H1 (cell line): ENCODE results near the gene LSM11.

Experiments used
- ATF2 ChIP-seq: IDR thresholded peaks from 2 replicates; pipeline ENCODE4 v1.6.1; 2012; ENCODE audit warnings: low read length, inconsistent platforms
- ATF3 ChIP-seq: IDR thresholded peaks from 2 replicates; pipeline ENCODE4 v1.6.1; 2011; ENCODE audit warnings: low read depth, mild to moderate bottlenecking, low read length; ENCODE audit not compliant: insufficient read depth
- CEBPB ChIP-seq: IDR thresholded peaks from 2 replicates; pipeline ENCODE4 v1.6.1; 2012; ENCODE audit warnings: low read depth, low read length
- CHD7 ChIP-seq: fragments of 300-600 bp; sonication (generic); IDR thresholded peaks from 2 replicates; pipeline ENCODE4 v1.7.1; 2012; ENCODE audit warnings: low read length, moderate library complexity, mild to moderate bottlenecking, inconsistent platforms; ENCODE audit not compliant: insufficient replicate concordance
- CTCF ChIP-seq, 3 experiments: IDR thresholded peaks; 1 replicate in 2 of 3; 2 replicates in 1 of 3; pipeline versions ENCODE4 v1.5.1 to v1.6.1; 2011; ENCODE audit warnings: low read length in 3 of 3, mild to moderate bottlenecking in 3 of 3, inconsistent platforms in 2 of 3, low read depth in 1 of 3, moderate library complexity in 1 of 3; ENCODE audit not compliant: insufficient read depth in 1 of 3; ENCODE audit errors: control extremely low read depth in 1 of 3
- EZH2 ChIP-seq: fragments of 200-600 bp; sonication (generic); IDR thresholded peaks from 2 replicates; pipeline ENCODE4 v1.7.1; 2012; ENCODE audit warnings: low read depth, mild to moderate bottlenecking, moderate library complexity, low read length, inconsistent platforms; ENCODE audit not compliant: severe bottlenecking
- MAFK ChIP-seq: IDR thresholded peaks from 2 replicates; pipeline ENCODE4 v1.6.1; 2012; ENCODE audit warnings: low read depth, mild to moderate bottlenecking, improper control_type of control experiment, low read length
- POLR2A ChIP-seq, 2 experiments: IDR thresholded peaks; 1 replicate in 1 of 2; 2 replicates in 1 of 2; pipeline ENCODE4 v1.6.1; 2011; ENCODE audit warnings: low read depth in 2 of 2, low read length in 2 of 2, mild to moderate bottlenecking in 2 of 2; ENCODE audit errors: control extremely low read depth in 1 of 2
- RAD21 ChIP-seq, 2 experiments: IDR thresholded peaks in 1 of 2; conservative IDR thresholded peaks in 1 of 2; 2 replicates each; pipeline ENCODE4 v1.6.1; 2011; ENCODE audit warnings: low read depth in 2 of 2, low read length in 2 of 2, improper control_type of control experiment in 1 of 2, inconsistent platforms in 1 of 2, mild to moderate bottlenecking in 1 of 2, moderate library complexity in 1 of 2
- RXRA ChIP-seq: IDR thresholded peaks from 2 replicates; pipeline ENCODE4 v1.6.1; 2011; ENCODE audit warnings: low read depth, mild to moderate bottlenecking, low read length, moderate library complexity; ENCODE audit not compliant: insufficient read depth
- SIN3A ChIP-seq, 2 experiments: IDR thresholded peaks in 1 of 2; conservative IDR thresholded peaks in 1 of 2; 2 replicates each; pipeline ENCODE4 v1.6.1; 2011 to 2012; ENCODE audit warnings: low read length in 2 of 2, improper control_type of control experiment in 1 of 2, low read depth in 1 of 2, mild to moderate bottlenecking in 1 of 2
- SRF ChIP-seq: IDR thresholded peaks from 2 replicates; pipeline ENCODE4 v1.6.1; 2011; ENCODE audit warnings: mild to moderate bottlenecking, low read depth, low read length, moderate library complexity
- ZNF274 ChIP-seq: IDR thresholded peaks from 2 replicates; pipeline ENCODE4 v1.7.0; 2012; ENCODE audit warnings: low read length, borderline replicate concordance; ENCODE audit errors: extremely low read depth

- TF ChIP-seq ATF2 (no peak), RXRA (no peak), CTCF (IDR thresholded peaks at IDR 0.05; ENCODE audit: control extremely low read depth in 1 of 3, insufficient read depth in 1 of 3, low read depth in 1 of 3, low read length in 3 of 3) (no peak), CHD7 (no peak), MAFK (no peak), ATF3 (no peak), ZNF274 (no peak), EZH2 (no peak), RAD21 (IDR thresholded peaks at IDR 0.05 in 1 of 2, conservative IDR thresholded peaks at IDR 0.05 in 1 of 2; ENCODE audit: low read depth in 2 of 2, low read length in 2 of 2) (no peak), POLR2A (IDR thresholded peaks at IDR 0.05; ENCODE audit: control extremely low read depth in 1 of 2, low read depth in 2 of 2, low read length in 2 of 2) (no peak), SRF (no peak), SIN3A (conservative IDR thresholded peaks at IDR 0.05 in 1 of 2, IDR thresholded peaks at IDR 0.05 in 1 of 2; ENCODE audit: low read depth in 1 of 2, low read length in 2 of 2) (no peak), CEBPB (no peak)
Measured at GRCh38 chr5:157764531-157764930, 21.0 kb downstream of the LSM11 start.
